HepG2 (cell line): ENCODE results near the gene HSD17B8. TPM values are rescaled to one million over a fixed set of nuclear protein-coding genes. Genes with fewer than 3 reads are reported as not detected.

Source experiments
- ELF4 ChIP-seq: sonication (generic); formaldehyde crosslinking; IDR thresholded peaks from 2 replicates; pipeline ENCODE4 v1.5.0; 2020; ENCODE audit warnings: missing genetic modification reagents, mild to moderate bottlenecking, moderate library complexity, borderline replicate concordance
- KAT2B ChIP-seq: fragments of 150-350 bp; IDR thresholded peaks from 2 replicates; pipeline ENCODE4 v1.6.1; 2014; ENCODE audit warnings: low read depth, low read length, borderline replicate concordance
- MXD4 ChIP-seq: IDR thresholded peaks from 2 replicates; pipeline ENCODE4 v1.6.1; 2016; ENCODE audit warnings: mild to moderate bottlenecking, missing biosample characterization, missing genetic modification reagents
- PHF8 ChIP-seq: sonication (generic); formaldehyde crosslinking; IDR thresholded peaks from 2 replicates; pipeline ENCODE4 v1.5.0; 2020; ENCODE audit warnings: missing genetic modification reagents
- SNAPC2 ChIP-seq: sonication (generic); formaldehyde crosslinking; IDR thresholded peaks from 2 replicates; pipeline ENCODE4 v1.8.1; 2022; ENCODE audit warnings: mild to moderate bottlenecking, missing genetic modification reagents
- ZFP37 ChIP-seq: sonication (generic); formaldehyde crosslinking; IDR thresholded peaks from 2 replicates; pipeline ENCODE4 v1.4.0; 2020; ENCODE audit warnings: missing genetic modification reagents, borderline replicate concordance
- ZFX ChIP-seq: sonication (generic); formaldehyde crosslinking; IDR thresholded peaks from 2 replicates; pipeline ENCODE4 v1.4.0; 2020; ENCODE audit warnings: mild to moderate bottlenecking, low read depth, missing genetic modification reagents, moderate library complexity
- ZNF24 ChIP-seq: fragments of 450-650 bp; IDR thresholded peaks from 2 replicates; pipeline ENCODE4 v1.6.1; 2017; ENCODE audit warnings: antibody characterized with exemption, mild to moderate bottlenecking
- ZNF256 ChIP-seq: sonication (generic); formaldehyde crosslinking; conservative IDR thresholded peaks from 2 replicates; pipeline ENCODE4 v1.4.0; 2020; ENCODE audit warnings: missing genetic modification reagents
- ZNF382 ChIP-seq: sonication (generic); formaldehyde crosslinking; IDR thresholded peaks from 2 replicates; pipeline ENCODE4 v1.5.0; 2020; ENCODE audit warnings: missing genetic modification reagents, mild to moderate bottlenecking, borderline replicate concordance
- ZNF501 ChIP-seq: sonication (generic); formaldehyde crosslinking; IDR thresholded peaks from 2 replicates; pipeline ENCODE4 v1.5.1; 2020; ENCODE audit warnings: mild to moderate bottlenecking, moderate library complexity, missing genetic modification reagents
- ZNF558 ChIP-seq: sonication (generic); formaldehyde crosslinking; IDR thresholded peaks from 2 replicates; pipeline ENCODE4 v1.9.0; 2022; ENCODE audit warnings: mild to moderate bottlenecking, missing genetic modification reagents, borderline replicate concordance
- ZNF572 ChIP-seq: sonication (generic); formaldehyde crosslinking; IDR thresholded peaks from 2 replicates; pipeline ENCODE4 v1.5.1; 2020; ENCODE audit warnings: mild to moderate bottlenecking, missing genetic modification reagents
- ZNF577 ChIP-seq: sonication (generic); formaldehyde crosslinking; IDR thresholded peaks from 2 replicates; pipeline ENCODE4 v1.4.0; 2020; ENCODE audit warnings: mild to moderate bottlenecking, low read depth, missing genetic modification reagents, borderline replicate concordance
- ZNF660 ChIP-seq: sonication (generic); formaldehyde crosslinking; IDR thresholded peaks from 2 replicates; pipeline ENCODE4 v1.5.1; 2020; ENCODE audit warnings: mild to moderate bottlenecking, low read depth, missing genetic modification reagents, borderline replicate concordance
- polyA plus RNA-seq, 8 experiments: library from polyadenylated mRNA; depleted of rRNA in 3 of 8; stranded (reverse) in 7 of 8; unstranded in 1 of 8; fragments of >200 nt; fragmentation: Illumina TruSeq in 4 of 8; extraction: Trizol in 4 of 8; gene quantifications; 2 replicates each; pipeline versions ENCODE4 v1.2.1 to v1.2.3, GENCODE V29; 2011 to 2016; ENCODE audit warnings: low read depth in 4 of 8, missing spikeins in 1 of 8, mixed read lengths in 1 of 8; ENCODE audit not compliant: insufficient read depth in 1 of 8
- total RNA-seq, 5 experiments: library from RNA; depleted of rRNA; stranded (reverse); fragments of >200 nt; fragmentation: Illumina TruSeq; extraction: Trizol; gene quantifications; 2 replicates each; pipeline ENCODE4 v1.2.3, GENCODE V29; 2016; ENCODE audit warnings: low read depth in 1 of 5
- TF ChIP-seq, protein P1 (sequence below): sonication (generic); formaldehyde crosslinking; IDR thresholded peaks from 2 replicates; pipeline ENCODE4 v1.4.0; 2020; ENCODE audit warnings: missing genetic modification reagents, borderline replicate concordance
- TF ChIP-seq, protein P2 (sequence below): fragments of 450-650 bp; IDR thresholded peaks from 2 replicates; pipeline ENCODE4 v1.6.1; 2017
- TF ChIP-seq, protein P3 (sequence below): sonication (generic); formaldehyde crosslinking; IDR thresholded peaks from 2 replicates; pipeline ENCODE4 v1.9.0; 2022; ENCODE audit warnings: missing genetic modification reagents, mild to moderate bottlenecking, borderline replicate concordance
- TF ChIP-seq, protein P4 (sequence below): fragments of 450-650 bp; IDR thresholded peaks from 2 replicates; pipeline ENCODE4 v1.6.1; 2016
- TF ChIP-seq, protein P5 (sequence below): sonication (generic); formaldehyde crosslinking; IDR thresholded peaks from 2 replicates; pipeline ENCODE4 v1.8.1; 2023; ENCODE audit warnings: mild to moderate bottlenecking, missing genetic modification reagents

Gene HSD17B8
- total and polyA plus RNA-seq, 2 of the 13 experiments (the other 11 are each of a cell fraction or from before 2014, with no cell fraction given): 12.6 to 20.1 TPM

DNA sequence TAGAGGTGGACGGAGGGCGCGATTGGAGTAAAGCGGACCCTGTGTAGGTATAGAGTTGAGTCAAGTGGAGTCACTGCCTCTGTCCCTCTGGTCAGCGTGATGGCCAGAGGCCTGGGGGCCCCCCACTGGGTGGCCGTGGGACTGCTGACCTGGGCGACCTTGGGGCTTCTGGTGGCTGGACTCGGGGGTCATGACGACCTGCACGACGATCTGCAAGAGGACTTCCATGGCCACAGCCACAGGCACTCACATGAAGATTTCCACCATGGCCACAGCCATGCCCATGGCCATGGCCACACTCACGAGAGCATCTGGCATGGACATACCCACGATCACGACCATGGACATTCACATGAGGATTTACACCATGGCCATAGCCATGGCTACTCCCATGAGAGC is 3.3 kb upstream of the HSD17B8 start (continued):
- TF ChIP-seq, protein P1, sequence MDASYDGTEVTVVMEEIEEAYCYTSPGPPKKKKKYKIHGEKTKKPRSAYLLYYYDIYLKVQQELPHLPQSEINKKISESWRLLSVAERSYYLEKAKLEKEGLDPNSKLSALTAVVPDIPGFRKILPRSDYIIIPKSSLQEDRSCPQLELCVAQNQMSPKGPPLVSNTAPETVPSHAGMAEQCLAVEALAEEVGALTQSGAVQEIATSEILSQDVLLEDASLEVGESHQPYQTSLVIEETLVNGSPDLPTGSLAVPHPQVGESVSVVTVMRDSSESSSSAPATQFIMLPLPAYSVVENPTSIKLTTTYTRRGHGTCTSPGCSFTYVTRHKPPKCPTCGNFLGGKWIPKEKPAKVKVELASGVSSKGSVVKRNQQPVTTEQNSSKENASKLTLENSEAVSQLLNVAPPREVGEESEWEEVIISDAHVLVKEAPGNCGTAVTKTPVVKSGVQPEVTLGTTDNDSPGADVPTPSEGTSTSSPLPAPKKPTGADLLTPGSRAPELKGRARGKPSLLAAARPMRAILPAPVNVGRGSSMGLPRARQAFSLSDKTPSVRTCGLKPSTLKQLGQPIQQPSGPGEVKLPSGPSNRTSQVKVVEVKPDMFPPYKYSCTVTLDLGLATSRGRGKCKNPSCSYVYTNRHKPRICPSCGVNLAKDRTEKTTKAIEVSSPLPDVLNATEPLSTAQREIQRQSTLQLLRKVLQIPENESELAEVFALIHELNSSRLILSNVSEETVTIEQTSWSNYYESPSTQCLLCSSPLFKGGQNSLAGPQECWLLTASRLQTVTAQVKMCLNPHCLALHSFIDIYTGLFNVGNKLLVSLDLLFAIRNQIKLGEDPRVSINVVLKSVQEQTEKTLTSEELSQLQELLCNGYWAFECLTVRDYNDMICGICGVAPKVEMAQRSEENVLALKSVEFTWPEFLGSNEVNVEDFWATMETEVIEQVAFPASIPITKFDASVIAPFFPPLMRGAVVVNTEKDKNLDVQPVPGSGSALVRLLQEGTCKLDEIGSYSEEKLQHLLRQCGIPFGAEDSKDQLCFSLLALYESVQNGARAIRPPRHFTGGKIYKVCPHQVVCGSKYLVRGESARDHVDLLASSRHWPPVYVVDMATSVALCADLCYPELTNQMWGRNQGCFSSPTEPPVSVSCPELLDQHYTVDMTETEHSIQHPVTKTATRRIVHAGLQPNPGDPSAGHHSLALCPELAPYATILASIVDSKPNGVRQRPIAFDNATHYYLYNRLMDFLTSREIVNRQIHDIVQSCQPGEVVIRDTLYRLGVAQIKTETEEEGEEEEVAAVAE: no peak
- TF ChIP-seq ZNF660 (CRISPR knock-in tag) (no peak), ZNF24 (no peak), ZNF382 (CRISPR knock-in tag) (no peak), ZFX (no peak; the same call in 1 of the 2 replicates), ZNF558 (CRISPR knock-in tag) (no peak; the same call in 1 of the 2 replicates), ZNF577 (CRISPR knock-in tag) (no peak), SNAPC2 (CRISPR knock-in tag) (no peak), ZNF501 (CRISPR knock-in tag) (no peak), MXD4 (CRISPR knock-in tag) (no peak), ZNF256 (CRISPR knock-in tag) (peak; percentile 12; the same call in 1 of the 2 replicates), ELF4 (CRISPR knock-in tag) (no peak), KAT2B (no peak), ZFP37 (CRISPR knock-in tag) (peak; percentile 45; the same call in 1 of the 2 replicates), ZNF572 (CRISPR knock-in tag) (no peak), PHF8 (CRISPR knock-in tag) (no peak)
- TF ChIP-seq, protein P2, sequence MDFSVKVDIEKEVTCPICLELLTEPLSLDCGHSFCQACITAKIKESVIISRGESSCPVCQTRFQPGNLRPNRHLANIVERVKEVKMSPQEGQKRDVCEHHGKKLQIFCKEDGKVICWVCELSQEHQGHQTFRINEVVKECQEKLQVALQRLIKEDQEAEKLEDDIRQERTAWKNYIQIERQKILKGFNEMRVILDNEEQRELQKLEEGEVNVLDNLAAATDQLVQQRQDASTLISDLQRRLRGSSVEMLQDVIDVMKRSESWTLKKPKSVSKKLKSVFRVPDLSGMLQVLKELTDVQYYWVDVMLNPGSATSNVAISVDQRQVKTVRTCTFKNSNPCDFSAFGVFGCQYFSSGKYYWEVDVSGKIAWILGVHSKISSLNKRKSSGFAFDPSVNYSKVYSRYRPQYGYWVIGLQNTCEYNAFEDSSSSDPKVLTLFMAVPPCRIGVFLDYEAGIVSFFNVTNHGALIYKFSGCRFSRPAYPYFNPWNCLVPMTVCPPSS: no peak
- TF ChIP-seq, protein P3, sequence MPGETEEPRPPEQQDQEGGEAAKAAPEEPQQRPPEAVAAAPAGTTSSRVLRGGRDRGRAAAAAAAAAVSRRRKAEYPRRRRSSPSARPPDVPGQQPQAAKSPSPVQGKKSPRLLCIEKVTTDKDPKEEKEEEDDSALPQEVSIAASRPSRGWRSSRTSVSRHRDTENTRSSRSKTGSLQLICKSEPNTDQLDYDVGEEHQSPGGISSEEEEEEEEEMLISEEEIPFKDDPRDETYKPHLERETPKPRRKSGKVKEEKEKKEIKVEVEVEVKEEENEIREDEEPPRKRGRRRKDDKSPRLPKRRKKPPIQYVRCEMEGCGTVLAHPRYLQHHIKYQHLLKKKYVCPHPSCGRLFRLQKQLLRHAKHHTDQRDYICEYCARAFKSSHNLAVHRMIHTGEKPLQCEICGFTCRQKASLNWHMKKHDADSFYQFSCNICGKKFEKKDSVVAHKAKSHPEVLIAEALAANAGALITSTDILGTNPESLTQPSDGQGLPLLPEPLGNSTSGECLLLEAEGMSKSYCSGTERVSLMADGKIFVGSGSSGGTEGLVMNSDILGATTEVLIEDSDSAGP (CRISPR knock-in tag): no peak
- TF ChIP-seq, protein P4, sequence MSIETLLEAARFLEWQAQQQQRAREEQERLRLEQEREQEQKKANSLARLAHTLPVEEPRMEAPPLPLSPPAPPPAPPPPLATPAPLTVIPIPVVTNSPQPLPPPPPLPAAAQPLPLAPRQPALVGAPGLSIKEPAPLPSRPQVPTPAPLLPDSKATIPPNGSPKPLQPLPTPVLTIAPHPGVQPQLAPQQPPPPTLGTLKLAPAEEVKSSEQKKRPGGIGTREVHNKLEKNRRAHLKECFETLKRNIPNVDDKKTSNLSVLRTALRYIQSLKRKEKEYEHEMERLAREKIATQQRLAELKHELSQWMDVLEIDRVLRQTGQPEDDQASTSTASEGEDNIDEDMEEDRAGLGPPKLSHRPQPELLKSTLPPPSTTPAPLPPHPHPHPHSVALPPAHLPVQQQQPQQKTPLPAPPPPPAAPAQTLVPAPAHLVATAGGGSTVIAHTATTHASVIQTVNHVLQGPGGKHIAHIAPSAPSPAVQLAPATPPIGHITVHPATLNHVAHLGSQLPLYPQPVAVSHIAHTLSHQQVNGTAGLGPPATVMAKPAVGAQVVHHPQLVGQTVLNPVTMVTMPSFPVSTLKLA: no peak
- TF ChIP-seq, protein P5, sequence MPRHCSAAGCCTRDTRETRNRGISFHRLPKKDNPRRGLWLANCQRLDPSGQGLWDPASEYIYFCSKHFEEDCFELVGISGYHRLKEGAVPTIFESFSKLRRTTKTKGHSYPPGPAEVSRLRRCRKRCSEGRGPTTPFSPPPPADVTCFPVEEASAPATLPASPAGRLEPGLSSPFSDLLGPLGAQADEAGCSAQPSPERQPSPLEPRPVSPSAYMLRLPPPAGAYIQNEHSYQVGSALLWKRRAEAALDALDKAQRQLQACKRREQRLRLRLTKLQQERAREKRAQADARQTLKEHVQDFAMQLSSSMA (CRISPR knock-in tag): no peak
